Osteoblast (primary cell): Measurements from ENCODE around the gene OSBPL6. TPM values are rescaled to one million over a fixed set of nuclear protein-coding genes. Genes with fewer than 3 reads are reported as not detected.

Source experiments
- DNase-seq: peaks from one replicate; pipeline ENCODE4 v3.0.0; 2011; ENCODE audit warnings: low spot score, mixed read lengths; ENCODE audit not compliant: insufficient read length; ENCODE audit errors: missing footprints
- H2AFZ ChIP-seq: 2 replicates; pipeline ENCODE4 v1.6.0; 2011; ENCODE audit warnings: mild to moderate bottlenecking, low read length
- H3K27ac ChIP-seq: 2 replicates; pipeline ENCODE4 v1.5.1; 2011; ENCODE audit warnings: mild to moderate bottlenecking, low read depth, low read length, moderate library complexity
- H3K27me3 ChIP-seq: 2 replicates; pipeline ENCODE4 v1.6.0; 2012; ENCODE audit warnings: mild to moderate bottlenecking, control low read depth, inconsistent platforms, low read length, moderate library complexity; ENCODE audit not compliant: insufficient read depth
- H3K36me3 ChIP-seq: 2 replicates; pipeline ENCODE4 v1.5.1; 2011; ENCODE audit warnings: mild to moderate bottlenecking, low read length, control low read depth, moderate library complexity; ENCODE audit not compliant: insufficient read depth
- H3K4me1 ChIP-seq: 2 replicates; pipeline ENCODE4 v1.5.1; 2011; ENCODE audit warnings: mild to moderate bottlenecking, low read length, control low read depth, moderate library complexity; ENCODE audit not compliant: insufficient read depth
- H3K4me2 ChIP-seq: 2 replicates; pipeline ENCODE4 v1.6.0; 2011; ENCODE audit warnings: mild to moderate bottlenecking, low read length; ENCODE audit not compliant: insufficient read depth
- H3K4me3 ChIP-seq: fragments of 200-600 bp; sonication (generic); 3 replicates; pipeline ENCODE4 v1.5.1; 2012; ENCODE audit warnings: mild to moderate bottlenecking, low read length, inconsistent platforms; ENCODE audit not compliant: insufficient read depth
- H3K79me2 ChIP-seq: 2 replicates; pipeline ENCODE4 v1.6.0; 2012; ENCODE audit warnings: mild to moderate bottlenecking, low read length, control low read depth, inconsistent platforms; ENCODE audit not compliant: insufficient read depth
- H3K9me3 ChIP-seq: 2 replicates; pipeline ENCODE4 v1.5.1; 2011; ENCODE audit warnings: low read depth, low read length, control low read depth
- H4K20me1 ChIP-seq: 2 replicates; pipeline ENCODE4 v1.6.0; 2012; ENCODE audit warnings: mild to moderate bottlenecking, low read length, control low read depth; ENCODE audit not compliant: insufficient read depth
- CTCF ChIP-seq: IDR thresholded peaks from 2 replicates; pipeline ENCODE4 v1.5.1; 2011; ENCODE audit warnings: mild to moderate bottlenecking, low read depth, low read length, moderate library complexity; ENCODE audit errors: extremely low read depth
- total RNA-seq: library from RNA; depleted of rRNA; stranded (reverse); fragments of >200 nt; gene quantifications from 2 replicates; pipeline ENCODE4 v1.2.3, GENCODE V29; 2012

OSBPL6 gene
- total RNA-seq, 1 donor = 5.4 TPM

DNA sequence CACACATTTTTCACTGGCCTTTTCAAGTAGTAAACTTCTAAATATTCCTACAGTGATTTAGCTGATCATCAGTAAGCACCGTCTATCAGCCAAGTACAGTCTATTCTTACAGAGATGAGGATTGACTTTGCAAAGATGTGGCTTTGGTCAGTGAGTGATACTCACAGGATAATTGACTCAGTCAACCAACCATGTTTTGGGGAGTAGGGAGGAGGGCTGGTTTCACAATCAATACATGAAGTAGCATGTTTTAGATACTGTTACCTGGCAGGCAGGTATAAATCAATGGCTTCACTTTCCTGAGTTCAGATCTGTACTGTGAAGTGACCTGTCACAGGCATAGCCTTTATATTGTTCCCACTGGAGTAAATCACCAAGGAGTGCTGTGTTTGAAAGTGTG, 27.2 kb downstream of the OSBPL6 start:
- Histone ChIP-seq H3K79me2 (no peaks in the 10 kb centered on the region), H3K36me3 (no peaks in the 10 kb centered on the region), H4K20me1 (no peaks in the 10 kb centered on the region), H3K4me3 (no peak overlapping the region), H3K4me1 (peaks cover 14% of the 10 kb centered on the region), H3K4me2 (no peak overlapping the region), H3K27me3 (no peaks in the 10 kb centered on the region), H2AFZ (no peak overlapping the region), H3K27ac (no peak overlapping the region), H3K9me3 (no peaks in the 10 kb centered on the region)
- DNase-seq = no peak
- no peak for TF ChIP-seq CTCF

DNA sequence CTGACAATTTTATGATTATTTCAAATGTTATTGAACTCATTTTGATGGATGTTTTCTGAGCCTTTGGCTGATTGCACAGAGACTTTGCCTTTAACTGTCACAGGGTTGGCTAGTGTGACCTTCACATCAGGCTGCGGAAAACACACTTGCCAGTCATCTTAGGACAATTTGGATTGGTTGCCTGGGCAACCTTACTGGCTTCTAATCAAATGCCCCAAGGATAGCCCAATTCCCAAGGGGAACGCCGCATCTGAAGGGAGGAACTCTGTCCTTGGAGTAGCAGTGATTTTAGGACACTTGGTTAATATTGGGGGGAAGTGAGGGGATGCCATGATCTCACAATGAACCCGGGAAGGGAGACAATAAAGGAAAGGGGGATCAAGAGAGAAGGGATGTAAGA, 29.5 kb downstream of the OSBPL6 start:
- Histone ChIP-seq H3K4me1 (peaks cover 21% of the 10 kb centered on the region), H3K9me3 (no peaks in the 10 kb centered on the region), H3K36me3 (no peaks in the 10 kb centered on the region), H3K4me3 (no peak overlapping the region), H3K27me3 (no peaks in the 10 kb centered on the region), H3K4me2 (no peak overlapping the region), H2AFZ (no peak overlapping the region), H3K27ac (no peak overlapping the region), H4K20me1 (no peaks in the 10 kb centered on the region), H3K79me2 (no peaks in the 10 kb centered on the region)
- DNase-seq = no peak
- TF ChIP-seq CTCF = no peak

GRCh38 chr2:178225006-178225805, 30.9 kb downstream of the OSBPL6 start:
- Histone ChIP-seq H3K27ac (no peak overlapping the region), H3K9me3 (no peaks in the 10 kb centered on the region), H3K27me3 (no peaks in the 10 kb centered on the region), H2AFZ (peak overlapping the region; percentile 24), H3K4me3 (no peak overlapping the region), H3K4me2 (no peak overlapping the region), H3K36me3 (no peaks in the 10 kb centered on the region), H3K4me1 (peaks cover 21% of the 10 kb centered on the region), H4K20me1 (no peaks in the 10 kb centered on the region), H3K79me2 (no peaks in the 10 kb centered on the region)
- DNase-seq = peak; percentile 82
- TF ChIP-seq CTCF = no peak

- H3K4me1 ChIP-seq = peaks cover 21% of the 10 kb centered on the region
- no peaks in the 10 kb centered on the region for H3K36me3 ChIP-seq
- no peak overlapping the region for H3K4me3 ChIP-seq
- peak; percentile 73 for DNase-seq
- H3K79me2 ChIP-seq = no peaks in the 10 kb centered on the region
- H4K20me1 ChIP-seq = no peaks in the 10 kb centered on the region
- no peak overlapping the region for H3K27ac ChIP-seq
- H3K9me3 ChIP-seq = no peaks in the 10 kb centered on the region
- TF ChIP-seq CTCF = no peak
- H3K4me2 ChIP-seq = peak overlapping the region; percentile 34
- H2AFZ ChIP-seq = no peak overlapping the region
- no peaks in the 10 kb centered on the region for H3K27me3 ChIP-seq
Observed at GRCh38 chr2:178227187-178227586, 32.9 kb downstream of the OSBPL6 start.
